Measurements from ENCODE around the gene ERMP1. TPM values are rescaled to one million over a fixed set of nuclear protein-coding genes. Genes with fewer than 3 reads are reported as not detected.
A peak's percentile ranks its signal among the peaks of the same experiment; 100 is the strongest.

Gene ERMP1
- total RNA-seq, 5 donors from 2014 or later (not counting 1 experiment from before 2014, with no cell fraction given): 12.1 to 23.5 (median 17.7) TPM

- ChIA-PET CTCF (interaction anchor here in 1 of 2 donors (1.3 kb wide), 1 partner anchor 12 kb away, joined by 3 read pairs; no protein-coding TSS in a partner anchor), POLR2A (no interaction called here)
- no peaks in the 10 kb centered on the region for H3K27me3 Mint-ChIP-seq
- ATAC-seq (replicated peaks in 1 of 4) (no peak), DNase-seq (no peak)
- peaks cover 26% of the 10 kb centered on the region for H3K36me3 Mint-ChIP-seq
- no peaks in the 10 kb centered on the region for H3K9me3 ChIP-seq
- H3K9me3 Mint-ChIP-seq: no peaks in the 10 kb centered on the region
- H3K4me3 ChIP-seq (ENCODE audit: control insufficient read depth in 1 of 2, extremely low read depth in 1 of 2, low read length in 1 of 2): no peak overlapping the region
- H3K36me3 ChIP-seq (ENCODE audit: control insufficient read depth in 2 of 2, extremely low read depth in 1 of 2, insufficient read depth in 1 of 2, low read length in 1 of 2): no peaks in the 10 kb centered on the region
- H3K27me3 ChIP-seq (replicated peaks in 1 of 2; ENCODE audit: control insufficient read depth in 2 of 2, extremely low read depth in 1 of 2, insufficient read depth in 2 of 2, low read length in 1 of 2): no peaks in the 10 kb centered on the region
- peaks cover 16 to 22% (median 18%) of the 10 kb centered on the region in 3 donors for H3K4me1 Mint-ChIP-seq
- 43% methylated on average over 1 of the region's 2 CpGs for WGBS (ENCODE audit: insufficient coverage)
- peak overlapping the region; percentile 36 to 61 for H3K27ac Mint-ChIP-seq
- no peak overlapping the region for H3K4me3 Mint-ChIP-seq
- peaks cover 0 to 6% of the 10 kb centered on the region in 2 experiments for H3K4me1 ChIP-seq (ENCODE audit: control insufficient read depth in 1 of 2, extremely low read depth in 1 of 2, insufficient read depth in 2 of 2, low read length in 2 of 2)
- H3K27ac ChIP-seq (ENCODE audit: low read length): no peak overlapping the region
These were observed 41.1 kb upstream of the ERMP1 start for GRCh38 chr9:5874048-5874447.

GRCh38 chr9:5873439-5873838 lies 40.5 kb upstream of the ERMP1 start:
- H3K36me3 Mint-ChIP-seq: peaks cover 26% of the 10 kb centered on the region
- 100% methylated on average over 2 of the region's 5 CpGs for WGBS (ENCODE audit: insufficient coverage)

GRCh38 chr9:5872511-5872910 lies 39.6 kb upstream of the ERMP1 start:
- H3K4me1 ChIP-seq (ENCODE audit: control insufficient read depth in 1 of 2, extremely low read depth in 1 of 2, insufficient read depth in 2 of 2, low read length in 2 of 2): peaks cover 0 to 6% of the 10 kb centered on the region in 2 experiments
- Mint-ChIP-seq H3K9me3 (no peaks in the 10 kb centered on the region), H3K4me1 (peaks cover 16 to 21% (median 18%) of the 10 kb centered on the region in 3 donors), H3K36me3 (peaks cover 21% of the 10 kb centered on the region), H3K27me3 (no peaks in the 10 kb centered on the region), H3K27ac (no peak overlapping the region), H3K4me3 (no peak overlapping the region)
- H3K27me3 ChIP-seq (replicated peaks in 1 of 2; ENCODE audit: control insufficient read depth in 2 of 2, extremely low read depth in 1 of 2, insufficient read depth in 2 of 2, low read length in 1 of 2): no peaks in the 10 kb centered on the region
- H3K27ac ChIP-seq (ENCODE audit: low read length): no peak overlapping the region
- CTCF ChIA-PET: interaction anchor here in 1 of 2 donors (1.0 kb wide), 1 partner anchor 14 kb away, joined by 3 read pairs; no protein-coding TSS in a partner anchor
- POLR2A ChIA-PET: no interaction called here
- no peak overlapping the region for H3K4me3 ChIP-seq (ENCODE audit: control insufficient read depth in 1 of 2, extremely low read depth in 1 of 2, low read length in 1 of 2)
- DNase-seq (no peak), ATAC-seq (replicated peaks in 1 of 4) (no peak)
- no peaks in the 10 kb centered on the region for H3K36me3 ChIP-seq (ENCODE audit: control insufficient read depth in 2 of 2, extremely low read depth in 1 of 2, insufficient read depth in 1 of 2, low read length in 1 of 2)
- WGBS (ENCODE audit: insufficient coverage): 100% methylated on average over 1 of the region's 4 CpGs
- H3K9me3 ChIP-seq: no peaks in the 10 kb centered on the region

More at GRCh38 chr9:5873439-5873838, 40.5 kb upstream of the ERMP1 start:
- Histone ChIP-seq H3K4me1 (ENCODE audit: control insufficient read depth in 1 of 2, extremely low read depth in 1 of 2, insufficient read depth in 2 of 2, low read length in 2 of 2) (peaks cover 0 to 6% of the 10 kb centered on the region in 2 experiments), H3K27me3 (replicated peaks in 1 of 2; ENCODE audit: control insufficient read depth in 2 of 2, extremely low read depth in 1 of 2, insufficient read depth in 2 of 2, low read length in 1 of 2) (no peaks in the 10 kb centered on the region), H3K27ac (ENCODE audit: low read length) (no peak overlapping the region), H3K9me3 (no peaks in the 10 kb centered on the region), H3K4me3 (ENCODE audit: control insufficient read depth in 1 of 2, extremely low read depth in 1 of 2, low read length in 1 of 2) (no peak overlapping the region), H3K36me3 (ENCODE audit: control insufficient read depth in 2 of 2, extremely low read depth in 1 of 2, insufficient read depth in 1 of 2, low read length in 1 of 2) (no peaks in the 10 kb centered on the region)
- DNase-seq (no peak), ATAC-seq (replicated peaks in 1 of 4) (no peak)
- Mint-ChIP-seq H3K4me1 (peaks cover 16 to 21% (median 18%) of the 10 kb centered on the region in 3 donors), H3K9me3 (no peaks in the 10 kb centered on the region), H3K27ac (no peak overlapping the region), H3K4me3 (no peak overlapping the region), H3K27me3 (no peaks in the 10 kb centered on the region)
- POLR2A ChIA-PET: no interaction called here
- CTCF ChIA-PET: no interaction called here

- H3K27me3 ChIP-seq (replicated peaks in 1 of 2; ENCODE audit: control insufficient read depth in 2 of 2, extremely low read depth in 1 of 2, insufficient read depth in 2 of 2, low read length in 1 of 2): no peaks in the 10 kb centered on the region
- POLR2A ChIA-PET: interaction anchor here in 1 of 2 donors (0.6 kb wide), 1 partner anchor 55 kb away, joined by 3 read pairs; no protein-coding TSS in a partner anchor
- H3K27ac ChIP-seq (ENCODE audit: low read length): no peak overlapping the region
- H3K9me3 ChIP-seq: no peaks in the 10 kb centered on the region
- H3K36me3 ChIP-seq (ENCODE audit: control insufficient read depth in 2 of 2, extremely low read depth in 1 of 2, insufficient read depth in 1 of 2, low read length in 1 of 2): no peaks in the 10 kb centered on the region
- Mint-ChIP-seq H3K27ac (no peak overlapping the region), H3K27me3 (no peaks in the 10 kb centered on the region), H3K4me3 (no peak overlapping the region), H3K4me1 (peaks cover 16 to 21% (median 18%) of the 10 kb centered on the region in 3 donors), H3K36me3 (peaks cover 23% of the 10 kb centered on the region), H3K9me3 (no peaks in the 10 kb centered on the region)
- DNase-seq (no peak), ATAC-seq (replicated peaks in 1 of 4) (no peak)
- peaks cover 0 to 6% of the 10 kb centered on the region in 2 experiments for H3K4me1 ChIP-seq (ENCODE audit: control insufficient read depth in 1 of 2, extremely low read depth in 1 of 2, insufficient read depth in 2 of 2, low read length in 2 of 2)
- WGBS (ENCODE audit: insufficient coverage): 40% methylated on average over 1 of the region's 2 CpGs
- CTCF ChIA-PET: interaction anchor here in 1 of 2 donors (1.0 kb wide), 1 partner anchor 14 kb away, joined by 3 read pairs; no protein-coding TSS in a partner anchor
- H3K4me3 ChIP-seq (ENCODE audit: control insufficient read depth in 1 of 2, extremely low read depth in 1 of 2, low read length in 1 of 2): no peak overlapping the region
These were observed 38.9 kb upstream of the ERMP1 start for GRCh38 chr9:5871785-5872184.

GRCh38 chr9:5870691-5871090 lies 37.8 kb upstream of the ERMP1 start:
- Mint-ChIP-seq H3K27ac (no peak overlapping the region), H3K9me3 (no peaks in the 10 kb centered on the region), H3K4me3 (no peak overlapping the region), H3K4me1 (peaks cover 16 to 21% (median 18%) of the 10 kb centered on the region in 3 donors), H3K36me3 (peaks cover 17% of the 10 kb centered on the region), H3K27me3 (no peaks in the 10 kb centered on the region)
- Histone ChIP-seq H3K27ac (ENCODE audit: low read length) (no peak overlapping the region), H3K27me3 (replicated peaks in 1 of 2; ENCODE audit: control insufficient read depth in 2 of 2, extremely low read depth in 1 of 2, insufficient read depth in 2 of 2, low read length in 1 of 2) (no peaks in the 10 kb centered on the region), H3K4me3 (ENCODE audit: control insufficient read depth in 1 of 2, extremely low read depth in 1 of 2, low read length in 1 of 2) (no peak overlapping the region), H3K9me3 (no peaks in the 10 kb centered on the region), H3K4me1 (ENCODE audit: control insufficient read depth in 1 of 2, extremely low read depth in 1 of 2, insufficient read depth in 2 of 2, low read length in 2 of 2) (peaks cover 0 to 6% of the 10 kb centered on the region in 2 experiments), H3K36me3 (ENCODE audit: control insufficient read depth in 2 of 2, extremely low read depth in 1 of 2, insufficient read depth in 1 of 2, low read length in 1 of 2) (no peaks in the 10 kb centered on the region)
- CTCF ChIA-PET: no interaction called here
- 100% methylated on average over 1 of the region's 3 CpGs for WGBS (ENCODE audit: insufficient coverage)
- DNase-seq: no peak
- no peak for ATAC-seq (replicated peaks in 1 of 4)
- POLR2A ChIA-PET: no interaction called here

- H3K4me1 Mint-ChIP-seq: peaks cover 16 to 18% (median 17%) of the 10 kb centered on the region in 3 donors
- CTCF ChIA-PET: interaction anchor here in 1 of 2 donors (1.1 kb wide), 1 partner anchor 38 kb away, joined by 3 read pairs; no protein-coding TSS in a partner anchor
- no peak overlapping the region for H3K27ac Mint-ChIP-seq
- WGBS (ENCODE audit: insufficient coverage): 57% methylated on average over 1 of the region's 2 CpGs
- no peak overlapping the region for H3K4me3 Mint-ChIP-seq
- Histone ChIP-seq H3K27me3 (replicated peaks in 1 of 2; ENCODE audit: control insufficient read depth in 2 of 2, extremely low read depth in 1 of 2, insufficient read depth in 2 of 2, low read length in 1 of 2) (no peaks in the 10 kb centered on the region), H3K9me3 (no peaks in the 10 kb centered on the region), H3K4me3 (ENCODE audit: control insufficient read depth in 1 of 2, extremely low read depth in 1 of 2, low read length in 1 of 2) (no peak overlapping the region), H3K4me1 (ENCODE audit: control insufficient read depth in 1 of 2, extremely low read depth in 1 of 2, insufficient read depth in 2 of 2, low read length in 2 of 2) (peaks cover 0 to 6% of the 10 kb centered on the region in 2 experiments), H3K27ac (ENCODE audit: low read length) (no peak overlapping the region), H3K36me3 (ENCODE audit: control insufficient read depth in 2 of 2, extremely low read depth in 1 of 2, insufficient read depth in 1 of 2, low read length in 1 of 2) (no peaks in the 10 kb centered on the region)
- no peak for DNase-seq
- no peaks in the 10 kb centered on the region for H3K27me3 Mint-ChIP-seq
- POLR2A ChIA-PET: no interaction called here
- peaks cover 17% of the 10 kb centered on the region for H3K36me3 Mint-ChIP-seq
- no peaks in the 10 kb centered on the region for H3K9me3 Mint-ChIP-seq
- ATAC-seq (replicated peaks in 1 of 4): no peak
These were observed 37.1 kb upstream of the ERMP1 start for GRCh38 chr9:5870020-5870339.

Data from T-cell (primary cell).